Activated CD8-positive, alpha-beta memory T cell treated with anti-CD3 and anti-CD28 coated beads, Interleukin-2, amount 50 U/mL, for 24 hours (primary cell): ENCODE data around the gene ZFHX3.

Source experiments
- DNase-seq: peaks from one replicate; pipeline ENCODE4 v3.0.0-alpha.2; 2020; ENCODE audit errors: extremely low read depth

The ZFHX3 gene

DNA sequence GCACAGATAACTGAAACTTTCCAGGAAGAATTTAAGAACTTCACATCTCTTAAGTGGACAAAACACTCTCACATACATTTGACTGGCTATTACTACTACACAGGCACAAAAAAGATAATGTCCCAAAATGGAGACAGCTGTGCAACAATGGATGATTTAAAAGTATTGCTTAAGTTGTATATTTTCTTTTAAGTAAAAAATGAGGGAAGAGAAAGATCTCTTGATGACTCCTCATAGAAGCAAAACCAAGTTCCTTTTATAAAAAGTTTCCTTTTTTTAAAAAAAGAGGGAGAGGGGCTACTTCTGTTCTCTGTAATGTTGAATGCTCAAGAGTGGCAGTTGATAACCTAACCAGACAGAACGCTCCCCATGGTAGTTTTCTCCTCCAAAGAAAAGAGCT lies 195.5 kb downstream of the ZFHX3 start:
- no peak for DNase-seq

GRCh38 chr16:72850853-72851252 lies 197.1 kb downstream of the ZFHX3 start:
- no peak for DNase-seq

DNA sequence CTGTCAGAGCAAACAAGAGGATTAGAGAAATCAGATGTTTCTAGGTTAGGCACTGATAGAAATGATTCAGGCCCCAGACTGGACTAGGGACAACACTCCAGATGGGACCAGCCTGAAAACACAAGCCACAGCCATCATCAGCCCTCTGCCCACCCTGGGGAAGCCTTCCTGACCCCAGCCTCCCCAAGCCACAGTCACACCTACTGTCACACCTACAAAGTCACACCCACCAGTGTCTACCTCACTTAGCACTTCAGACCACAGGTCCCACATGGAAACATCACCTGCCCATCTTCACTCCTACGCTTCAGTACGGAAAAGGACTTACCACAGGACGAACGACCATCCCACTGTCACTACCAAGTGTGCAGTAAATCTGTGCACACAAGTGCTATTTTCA lies 197.9 kb downstream of the ZFHX3 start:
- no peak for DNase-seq

GRCh38 chr16:72848759-72849664 lies 198.9 kb downstream of the ZFHX3 start:
- no peak for DNase-seq

DNA sequence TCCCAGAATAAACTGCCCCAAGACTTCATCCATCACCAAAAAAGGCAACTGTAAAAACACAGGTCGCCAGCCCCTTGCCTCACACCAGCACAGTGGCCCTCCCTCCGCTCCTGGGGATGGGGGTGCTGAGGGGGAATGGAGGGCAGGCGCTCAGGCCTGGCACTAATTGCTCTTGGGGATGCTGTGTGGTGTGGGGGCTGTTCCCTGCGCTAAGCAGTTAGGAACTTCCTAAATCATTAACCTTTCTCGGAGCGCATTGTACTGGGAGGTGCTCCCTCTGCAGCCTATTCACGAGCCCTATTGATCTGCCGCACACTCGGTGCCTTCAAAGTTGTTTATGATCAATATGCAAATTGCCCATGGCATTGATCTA lies 199.9 kb downstream of the ZFHX3 start:
- no peak for DNase-seq

DNA sequence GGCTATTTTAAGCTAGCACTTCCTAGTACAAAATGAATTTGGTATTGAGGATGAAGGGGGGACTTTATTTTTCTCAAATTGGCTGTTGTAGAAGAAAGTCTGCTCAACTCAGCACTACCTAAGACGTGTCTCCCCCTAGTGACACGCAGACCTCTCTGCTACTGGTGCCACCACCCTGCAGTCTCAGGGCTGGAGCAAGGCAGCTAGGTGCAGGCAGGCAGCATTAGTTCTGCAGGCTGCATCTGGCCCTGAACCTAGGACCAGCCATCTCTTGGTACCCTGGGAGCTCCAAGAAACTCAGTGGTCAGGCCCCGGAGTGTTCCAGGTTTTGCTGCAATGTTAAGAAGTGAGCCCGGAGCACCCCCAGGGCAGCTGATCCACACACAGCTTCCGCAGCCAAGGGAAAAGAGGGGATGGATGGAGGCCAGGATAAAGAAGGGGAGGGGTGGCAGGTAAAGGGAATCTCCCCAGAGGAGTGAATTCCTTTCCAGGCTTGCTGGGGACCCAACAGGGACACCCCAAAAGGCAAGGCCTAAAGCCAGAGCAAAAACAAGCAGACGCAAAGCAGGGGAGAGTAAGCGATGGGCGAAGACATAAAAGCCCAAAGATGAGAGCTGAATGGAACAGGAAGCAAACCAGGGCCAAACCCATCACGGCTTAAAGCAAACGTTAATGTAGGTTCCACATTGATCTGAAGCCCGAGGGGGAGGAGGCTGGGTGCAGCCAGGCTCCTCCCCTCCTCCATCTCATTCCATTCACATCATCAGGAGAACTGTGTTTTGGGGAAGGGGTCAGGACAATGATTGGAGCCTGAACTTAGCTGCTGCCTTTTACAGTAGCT lies 200.5 kb downstream of the ZFHX3 start:
- DNase-seq, result no peak

- DNase-seq, result no peak
Observed at GRCh38 chr16:72846594-72846993, 201.3 kb downstream of the ZFHX3 start.

- no peak for DNase-seq
Observed at GRCh38 chr16:72845322-72846020, 202.5 kb downstream of the ZFHX3 start.

GRCh38 chr16:72844225-72844920 lies 203.6 kb downstream of the ZFHX3 start:
- no peak for DNase-seq

DNA sequence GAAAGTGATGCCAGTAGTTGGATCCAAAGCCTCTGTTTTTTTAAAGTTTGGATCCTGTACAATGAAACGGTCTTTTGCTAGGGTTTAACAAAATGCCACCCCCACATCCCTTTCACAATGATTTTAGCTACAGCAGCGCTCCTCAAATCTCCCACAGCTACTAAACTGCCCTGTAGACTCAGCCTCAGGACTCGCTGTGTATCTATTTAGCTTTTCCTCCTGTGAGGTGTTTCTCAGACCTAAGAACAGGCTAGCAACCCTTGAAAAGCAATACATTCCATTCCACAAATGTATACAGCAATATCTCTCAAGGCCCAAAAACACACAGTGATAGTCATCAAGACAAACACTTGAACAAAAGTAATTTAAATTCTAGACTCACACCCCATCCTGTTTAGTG lies 206.4 kb downstream of the ZFHX3 start:
- DNase-seq, result no peak

DNA sequence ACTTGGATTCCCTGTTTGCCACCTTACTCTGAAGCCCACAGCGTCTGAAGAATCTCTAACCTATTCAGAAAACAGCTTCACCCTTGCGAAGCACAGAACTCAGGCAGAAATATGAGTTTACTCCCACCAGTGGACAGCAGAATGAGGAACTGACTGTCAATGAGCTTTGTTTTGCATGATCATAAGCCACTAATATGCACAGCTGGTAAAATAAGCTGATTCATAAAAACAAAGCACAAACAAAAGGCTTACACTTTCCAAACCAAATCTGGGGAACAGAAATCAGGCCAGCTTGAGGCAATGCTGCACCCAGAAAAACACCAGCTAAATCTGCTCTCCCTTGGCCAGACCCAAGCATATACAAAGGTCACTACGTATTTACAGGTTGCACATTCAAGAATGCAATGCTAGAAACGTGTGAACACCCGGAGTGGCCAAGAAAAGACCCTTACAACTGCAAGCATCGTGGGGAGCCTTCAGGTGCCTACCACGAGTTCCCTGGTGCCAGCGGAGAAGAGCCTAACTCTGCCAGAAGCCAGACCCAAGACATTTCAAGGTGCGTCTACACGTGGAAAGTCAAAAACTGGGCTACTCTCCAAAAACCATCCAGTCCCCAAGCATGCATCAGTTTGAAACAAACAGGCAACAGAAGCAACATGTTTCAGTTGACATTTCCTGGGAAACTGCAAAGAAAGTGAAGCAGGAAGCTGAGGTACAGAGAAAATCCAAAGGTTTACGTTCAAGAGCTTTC lies 207.1 kb downstream of the ZFHX3 start:
- no peak for DNase-seq

GRCh38 chr16:72838951-72839350 lies 209.0 kb downstream of the ZFHX3 start:
- DNase-seq, result no peak

GRCh38 chr16:72838586-72838910 lies 209.4 kb downstream of the ZFHX3 start:
- DNase-seq, result no peak

DNA sequence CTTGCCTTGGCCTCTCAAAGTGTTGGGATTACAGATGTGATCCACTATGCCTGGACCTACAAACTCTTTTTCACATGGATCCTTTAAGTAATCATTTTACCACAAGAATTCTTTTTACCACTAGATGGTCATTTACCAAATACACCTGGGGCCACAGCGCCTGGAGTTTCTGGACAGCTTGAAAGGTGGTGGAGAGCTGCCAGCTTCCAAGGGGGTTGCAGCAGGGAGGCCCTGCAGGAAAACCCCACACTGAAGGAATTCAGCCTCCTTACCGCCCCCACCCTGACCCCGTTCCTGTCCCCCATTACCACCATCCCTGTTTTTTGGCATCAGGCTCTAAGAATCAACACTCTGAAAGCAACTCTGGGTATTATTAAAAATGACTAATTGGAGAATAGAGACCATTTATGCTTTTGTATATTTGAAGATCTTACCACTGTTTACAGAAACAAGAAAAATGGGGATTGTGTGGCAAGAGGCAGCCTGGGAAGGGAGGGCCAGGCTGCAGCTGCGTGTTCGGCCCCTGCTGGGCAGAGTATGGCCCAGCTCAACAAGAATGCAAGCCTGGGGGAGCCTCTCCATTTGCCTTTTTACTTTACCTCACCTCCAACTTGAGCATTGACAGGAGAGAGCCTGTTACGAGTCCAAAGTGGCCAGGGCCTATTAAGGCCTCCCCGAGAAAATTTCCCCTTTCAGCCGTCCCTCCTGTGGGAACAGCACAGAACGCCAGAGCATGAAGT lies 209.9 kb downstream of the ZFHX3 start:
- DNase-seq, result no peak

- DNase-seq, result no peak
Observed at GRCh38 chr16:72836985-72837384, 210.9 kb downstream of the ZFHX3 start.

DNA sequence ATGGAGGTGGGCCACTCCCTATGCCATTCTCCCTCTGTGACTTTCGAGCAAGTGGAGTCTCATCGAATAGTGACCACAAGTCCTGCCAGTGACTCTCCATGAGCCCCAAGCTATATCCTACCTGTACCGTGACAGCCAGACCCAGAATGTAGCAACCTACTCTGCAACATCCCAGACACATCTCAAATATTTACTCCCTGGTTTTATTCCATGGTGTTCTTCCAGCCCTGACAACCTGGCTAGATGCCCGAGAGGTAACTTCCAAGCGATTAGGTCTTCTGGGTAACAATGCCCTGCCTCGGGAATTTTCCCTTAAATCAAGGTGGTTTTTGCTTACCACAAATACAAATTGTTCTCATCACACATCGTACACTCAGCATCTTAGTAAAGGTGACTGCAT lies 211.7 kb downstream of the ZFHX3 start:
- no peak for DNase-seq

DNA sequence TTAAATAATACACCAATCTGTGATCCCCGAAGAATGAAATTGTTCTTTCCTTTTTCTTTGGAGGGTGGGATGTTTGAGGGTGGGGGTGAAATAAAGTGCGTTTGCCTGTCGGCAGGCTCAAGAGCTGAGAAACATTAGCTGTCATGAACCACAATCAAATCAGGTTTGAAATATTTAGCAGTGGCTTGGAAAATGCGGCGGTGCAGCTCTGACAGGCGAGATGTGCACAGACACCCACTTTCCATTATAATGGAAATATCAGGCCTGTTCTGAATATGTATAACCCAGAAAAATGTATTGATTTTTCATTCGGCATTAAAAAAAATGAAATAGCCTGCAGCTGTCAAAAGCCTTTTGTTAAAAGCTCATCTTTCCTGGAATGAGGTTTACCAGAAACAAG lies 212.8 kb downstream of the ZFHX3 start:
- DNase-seq, result no peak

DNA sequence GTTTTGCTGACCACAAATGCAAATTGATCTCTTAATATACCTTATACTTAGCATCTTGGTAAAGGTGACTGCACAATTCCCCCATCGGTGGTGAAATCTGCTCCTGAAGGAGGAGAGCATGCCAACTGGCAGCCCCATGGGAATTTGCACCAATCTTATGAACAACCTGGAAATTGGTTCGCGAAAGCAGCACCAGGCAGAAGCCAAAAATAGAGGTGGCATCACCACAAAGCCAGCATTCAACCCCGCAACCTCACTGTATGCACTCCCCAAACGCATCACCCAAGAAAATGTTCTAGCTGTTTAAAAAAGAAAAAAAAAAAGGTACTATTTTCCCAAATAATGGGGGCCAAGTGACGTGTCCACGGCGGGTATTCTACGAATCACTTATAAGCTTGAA lies 213.4 kb downstream of the ZFHX3 start:
- DNase-seq, result no peak

DNA sequence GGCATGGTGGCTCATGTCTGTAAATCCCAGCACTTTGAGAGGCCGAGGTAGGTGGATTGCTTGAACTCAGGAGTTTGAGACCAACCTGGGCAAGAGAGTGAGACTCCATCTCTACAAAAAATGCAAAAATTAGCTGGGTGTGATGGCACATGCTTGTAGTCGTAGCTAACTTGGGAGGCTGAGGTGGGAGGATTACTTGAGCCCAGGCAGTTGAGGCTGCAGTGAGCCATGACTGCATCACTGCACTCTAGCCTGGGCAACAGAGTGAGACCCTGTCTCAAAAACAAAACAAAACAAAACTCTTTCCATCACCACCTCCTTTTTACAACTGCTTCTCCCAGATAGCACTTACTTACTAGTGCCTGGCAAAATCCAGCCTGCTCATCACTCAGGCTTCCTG lies 214.0 kb downstream of the ZFHX3 start:
- DNase-seq, result no peak

DNA sequence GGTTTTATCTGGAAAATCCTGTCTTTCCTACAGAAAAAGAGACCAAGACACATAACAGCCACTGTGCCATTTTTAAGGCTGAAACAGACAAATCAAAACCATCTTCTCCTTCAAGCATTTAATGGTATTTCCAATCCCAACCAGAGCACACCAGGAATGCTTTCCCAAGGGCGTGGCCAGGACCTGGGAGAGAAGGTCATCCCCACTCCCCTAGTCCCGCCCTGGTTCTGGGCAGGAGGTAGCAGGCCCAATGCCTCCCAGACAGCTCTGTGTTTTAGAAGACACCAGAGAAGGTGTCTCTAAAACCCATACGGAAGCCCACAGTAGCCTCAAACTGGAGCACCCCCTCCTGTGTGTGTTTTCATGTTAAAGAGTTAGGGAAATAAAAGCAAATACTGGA lies 214.4 kb downstream of the ZFHX3 start:
- no peak for DNase-seq
